ENCODE measurements around the gene PHETA1.

The PHETA1 gene

GRCh38 chr12:111368291-111368787 lies 556 bp downstream of the PHETA1 start:
- no peak for DNase-seq

- DNase-seq: no peak
Observed at GRCh38 chr12:111367661-111368221, 1.2 kb downstream of the PHETA1 start.

DNA sequence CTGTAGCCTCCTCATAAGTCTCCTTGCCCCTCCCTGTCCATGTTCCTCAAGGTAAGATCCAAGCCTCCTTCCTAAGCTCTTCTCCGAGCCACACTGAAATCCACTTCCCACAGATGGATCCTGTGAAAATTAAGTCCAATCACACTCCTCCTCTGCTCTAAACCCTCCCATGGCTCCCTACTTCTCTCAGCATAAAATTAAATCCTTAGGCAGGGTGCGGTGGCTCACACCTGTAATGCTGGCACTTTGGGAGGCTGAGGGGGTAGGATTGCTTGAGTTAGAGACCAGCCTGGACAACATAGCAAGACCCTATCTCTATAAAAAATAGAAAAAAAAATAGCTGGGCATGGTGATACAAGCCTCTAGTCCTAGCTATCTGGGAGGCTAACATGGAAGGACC lies 2.3 kb downstream of the PHETA1 start:
- DNase-seq: no peak

DNA sequence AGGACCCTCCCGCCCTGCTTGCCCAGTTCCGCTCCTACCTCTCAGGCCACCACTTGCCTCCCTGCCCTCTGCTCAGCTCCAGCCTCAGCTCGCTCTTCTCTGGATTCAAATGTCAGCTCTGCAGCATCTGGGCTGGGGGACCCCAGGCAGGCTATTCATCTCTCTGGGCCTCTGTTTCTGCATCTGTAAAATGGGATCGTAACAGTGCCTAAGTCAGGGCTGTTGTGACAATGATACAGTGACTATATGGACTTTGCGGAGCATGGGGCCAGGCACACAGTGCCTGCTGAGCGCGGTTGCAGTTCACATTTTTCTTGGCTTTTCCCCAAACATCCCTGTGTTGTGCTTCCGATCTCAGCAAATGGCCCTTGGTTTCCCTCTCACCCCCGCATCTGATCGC lies 2.8 kb downstream of the PHETA1 start:
- DNase-seq: no peak

DNA sequence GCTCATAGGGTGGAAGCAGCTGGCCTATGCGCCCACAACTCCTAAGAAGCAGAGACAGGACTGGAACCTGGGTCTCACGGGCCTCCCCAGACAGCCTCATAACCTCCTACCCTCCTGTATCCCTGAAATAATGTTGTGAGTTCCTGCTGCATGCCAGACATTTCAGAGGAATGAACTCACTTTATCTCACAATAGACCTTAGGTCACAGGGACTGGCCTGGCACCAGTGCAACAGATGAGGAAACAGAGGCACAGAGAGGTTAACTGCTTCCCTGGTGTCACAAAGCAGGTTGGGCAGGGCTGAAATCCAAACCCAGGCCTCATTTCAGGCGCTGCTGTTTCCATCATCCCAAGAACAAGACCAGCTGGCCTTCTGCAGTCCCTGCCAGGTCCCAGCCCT lies 5.3 kb downstream of the PHETA1 start:
- DNase-seq: no peak

DNA sequence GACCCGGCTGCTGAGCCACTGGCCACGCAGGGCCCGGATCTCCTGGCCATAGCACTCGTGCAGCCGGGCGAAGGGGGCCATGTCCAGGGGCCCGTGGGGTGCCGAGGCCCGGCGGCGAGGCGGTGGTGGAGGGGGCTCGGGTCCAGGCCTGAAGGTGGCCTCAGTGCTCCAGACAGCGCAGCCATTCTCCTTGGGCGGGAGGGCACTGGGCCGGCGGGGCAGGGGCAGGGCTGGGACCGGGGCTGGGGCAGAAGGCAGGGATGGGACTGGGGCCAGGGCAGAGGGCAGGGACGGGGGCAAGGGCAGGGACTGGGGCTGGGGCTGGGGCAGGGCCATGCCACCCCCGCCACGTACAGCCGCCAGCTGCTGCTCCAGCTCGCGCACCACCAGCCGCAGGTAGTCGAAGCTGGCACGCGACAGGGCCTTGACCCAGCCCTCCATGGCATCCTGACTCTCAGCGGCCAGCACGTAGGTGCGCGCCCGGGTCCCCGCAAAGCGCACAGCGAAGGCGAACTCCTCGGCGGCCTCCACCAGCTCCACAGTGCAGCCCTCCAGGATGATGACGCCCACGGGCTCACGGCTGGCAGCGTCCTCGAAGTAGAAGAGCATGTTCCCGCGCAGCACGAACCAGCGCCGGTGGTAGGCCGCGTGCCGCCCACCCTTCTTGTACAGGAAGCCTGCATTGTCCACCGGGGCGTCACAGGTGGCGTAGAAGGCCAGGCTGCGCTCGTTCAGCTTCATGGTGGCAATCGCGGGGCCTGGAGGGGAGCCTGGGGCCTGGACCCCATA lies 6.0 kb downstream of the PHETA1 start:
- no peak for DNase-seq

DNA sequence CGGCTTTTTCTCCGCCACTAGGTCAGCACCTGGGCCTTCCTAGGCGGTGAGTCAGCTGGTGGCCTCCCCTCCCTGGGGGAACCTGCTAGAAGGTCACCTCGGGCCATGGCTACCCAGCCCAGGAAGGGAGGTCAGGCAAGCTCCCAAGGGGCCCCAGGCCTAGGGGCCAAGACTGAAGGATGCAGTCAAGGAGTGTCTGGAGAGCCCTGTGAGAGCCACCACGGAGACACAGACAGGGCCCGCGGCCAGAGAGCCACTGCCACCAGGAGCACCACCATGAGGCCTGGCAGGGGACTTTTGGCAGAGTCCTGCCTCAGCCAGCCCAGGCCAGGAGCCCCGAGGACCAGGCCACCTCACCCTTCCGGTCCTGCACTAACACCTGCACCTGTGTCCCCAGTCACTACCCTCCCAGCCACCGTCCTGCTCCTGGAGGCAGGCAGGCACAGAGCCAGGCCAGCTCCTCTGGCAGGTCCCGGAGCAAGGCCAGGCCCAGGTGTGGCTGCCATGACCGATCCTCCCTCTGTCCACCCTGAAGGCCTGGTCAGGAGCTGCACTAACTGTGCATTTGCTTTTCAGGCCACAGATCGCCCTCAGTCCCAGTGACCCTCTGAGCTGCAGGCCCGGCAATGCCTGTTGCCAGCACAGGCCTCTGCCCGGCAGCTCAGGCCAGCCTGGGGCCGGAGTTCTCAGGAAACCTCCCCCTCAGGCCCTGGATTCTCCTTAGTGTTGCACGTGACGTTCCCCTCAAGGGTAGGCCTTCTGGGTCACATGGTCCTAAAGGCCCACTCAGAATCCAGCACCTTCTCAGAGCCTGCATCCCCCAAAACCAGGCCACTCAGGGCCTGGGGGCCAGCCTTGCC lies 6.9 kb downstream of the PHETA1 start:
- no peak for DNase-seq

- no peak for DNase-seq
Observed at GRCh38 chr12:111361073-111361716, 7.7 kb downstream of the PHETA1 start.

DNA sequence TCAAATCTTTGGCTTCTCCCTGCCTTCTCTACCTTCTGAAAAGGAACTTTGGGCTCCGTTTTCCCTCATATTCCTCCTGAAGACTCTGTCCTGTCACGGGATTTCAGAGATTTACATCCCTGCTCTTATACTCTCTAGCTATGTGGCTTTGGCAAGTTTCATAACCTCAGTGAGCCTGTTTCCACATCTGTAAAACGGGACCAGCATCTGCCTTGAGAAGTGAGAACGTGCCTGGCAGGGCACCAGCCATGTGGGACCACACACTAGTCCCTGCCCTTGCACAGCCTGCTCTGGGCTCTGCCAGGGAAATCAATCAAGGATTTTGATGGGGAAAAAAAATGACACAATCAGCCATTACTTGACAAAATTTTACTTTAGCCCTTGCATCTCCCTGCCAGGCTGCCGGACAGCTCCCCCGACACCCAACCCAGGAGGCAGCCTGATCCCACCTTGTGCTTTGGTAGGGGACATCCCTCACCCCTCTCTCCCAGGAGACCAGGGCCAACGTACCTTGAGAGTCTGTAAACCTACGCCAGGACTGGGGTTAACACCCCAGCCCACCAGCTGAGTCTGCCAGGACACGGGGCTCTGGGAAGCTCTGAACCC lies 8.5 kb downstream of the PHETA1 start:
- DNase-seq: no peak

- DNase-seq: no peak
Observed at GRCh38 chr12:111359914-111360276, 9.0 kb downstream of the PHETA1 start.

DNA sequence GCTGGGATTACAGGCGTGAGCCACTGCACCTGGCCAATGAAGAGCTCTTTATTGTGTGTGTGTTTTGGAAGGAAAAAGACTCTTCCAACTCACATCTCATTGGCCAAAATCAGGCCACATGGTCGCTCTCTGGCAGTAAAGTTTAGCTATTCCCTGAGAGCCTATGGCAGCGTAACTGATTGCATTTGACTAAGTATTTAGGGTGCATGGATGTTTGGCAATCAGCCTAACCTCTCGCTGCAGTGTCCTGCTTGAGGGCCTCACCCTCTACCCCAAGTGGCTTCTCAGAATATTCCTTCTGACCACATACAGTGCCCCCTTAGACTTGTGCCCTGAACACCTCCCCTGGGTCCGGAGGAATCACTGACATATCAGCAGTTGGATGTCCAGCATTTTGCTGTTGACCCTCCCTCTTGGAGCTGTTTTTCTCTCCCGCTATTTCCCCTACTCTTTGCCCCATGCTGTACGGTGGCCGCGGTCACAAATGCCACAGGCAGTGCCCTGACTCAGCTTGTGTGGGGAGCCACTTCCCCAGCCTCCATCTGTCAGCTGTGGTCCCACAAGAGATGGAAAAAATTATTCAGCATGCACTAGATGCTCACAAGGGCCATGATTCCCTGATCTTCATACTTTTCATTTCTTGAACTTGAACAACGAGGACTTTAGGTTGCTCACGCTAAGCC lies 9.5 kb downstream of the PHETA1 start:
- DNase-seq: no peak

DNA sequence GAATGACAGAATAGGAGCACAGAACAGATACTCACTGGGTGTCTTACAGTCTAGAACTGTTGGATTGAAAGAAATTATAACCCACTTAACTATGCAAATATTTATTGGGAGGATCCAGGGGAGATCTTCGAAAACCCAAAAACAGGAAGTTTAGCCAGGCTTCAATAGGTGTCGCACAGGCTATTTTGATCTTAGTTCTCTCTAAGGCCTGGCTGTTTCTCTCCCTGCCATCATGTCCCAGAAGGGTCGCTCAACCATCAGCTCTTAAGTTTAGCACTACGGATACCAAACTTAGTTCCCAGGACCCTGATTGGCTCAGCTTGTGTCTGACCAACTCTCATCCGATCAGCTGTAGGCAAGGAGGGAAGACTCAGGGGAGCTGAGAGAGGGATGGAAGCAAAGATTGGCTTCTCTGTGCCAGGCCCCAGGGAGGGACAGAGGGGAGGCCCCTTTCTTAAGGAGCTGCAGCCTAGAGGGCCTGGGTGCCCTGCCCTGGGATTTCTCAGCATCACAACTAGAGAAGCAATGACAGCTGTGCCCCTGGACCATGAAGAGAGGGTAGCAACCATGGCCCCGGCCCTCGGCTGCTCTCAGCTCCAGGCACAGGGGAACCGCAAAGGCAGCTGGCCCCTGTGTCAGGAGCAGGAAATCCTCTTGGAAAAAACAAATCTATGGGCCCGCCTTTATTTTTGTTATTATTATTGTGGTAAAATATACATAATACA lies 13.5 kb downstream of the PHETA1 start:
- no peak for DNase-seq

GRCh38 chr12:111354511-111354910 lies 14.4 kb downstream of the PHETA1 start:
- DNase-seq: no peak

- no peak for DNase-seq
Observed at GRCh38 chr12:111353603-111354295, 15.1 kb downstream of the PHETA1 start.

GRCh38 chr12:111353026-111353425 lies 15.9 kb downstream of the PHETA1 start:
- DNase-seq: no peak

- DNase-seq: no peak
Observed at GRCh38 chr12:111352296-111352993, 16.4 kb downstream of the PHETA1 start.

DNA sequence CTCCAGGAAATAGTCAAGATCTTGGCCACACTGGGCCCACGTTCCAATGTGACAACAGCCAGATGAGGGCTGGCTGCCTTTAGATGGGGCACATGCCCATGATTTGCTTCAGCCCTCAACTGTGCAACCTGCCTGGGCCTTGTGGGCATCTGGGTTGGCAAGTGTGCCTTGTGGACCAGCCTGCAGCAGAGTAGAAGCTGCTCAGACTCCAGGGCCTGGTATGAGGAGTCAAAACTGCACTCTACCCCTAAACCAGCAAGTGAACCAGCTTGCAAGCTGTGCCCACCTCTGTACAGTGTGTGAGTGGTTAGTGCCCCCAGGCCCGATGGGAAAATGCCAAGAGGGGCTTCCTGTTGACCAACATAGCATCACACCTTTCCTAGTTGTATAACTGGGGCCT lies 17.9 kb downstream of the PHETA1 start:
- no peak for DNase-seq

- no peak for DNase-seq
Observed at GRCh38 chr12:111349748-111350520, 19.0 kb downstream of the PHETA1 start.

DNA sequence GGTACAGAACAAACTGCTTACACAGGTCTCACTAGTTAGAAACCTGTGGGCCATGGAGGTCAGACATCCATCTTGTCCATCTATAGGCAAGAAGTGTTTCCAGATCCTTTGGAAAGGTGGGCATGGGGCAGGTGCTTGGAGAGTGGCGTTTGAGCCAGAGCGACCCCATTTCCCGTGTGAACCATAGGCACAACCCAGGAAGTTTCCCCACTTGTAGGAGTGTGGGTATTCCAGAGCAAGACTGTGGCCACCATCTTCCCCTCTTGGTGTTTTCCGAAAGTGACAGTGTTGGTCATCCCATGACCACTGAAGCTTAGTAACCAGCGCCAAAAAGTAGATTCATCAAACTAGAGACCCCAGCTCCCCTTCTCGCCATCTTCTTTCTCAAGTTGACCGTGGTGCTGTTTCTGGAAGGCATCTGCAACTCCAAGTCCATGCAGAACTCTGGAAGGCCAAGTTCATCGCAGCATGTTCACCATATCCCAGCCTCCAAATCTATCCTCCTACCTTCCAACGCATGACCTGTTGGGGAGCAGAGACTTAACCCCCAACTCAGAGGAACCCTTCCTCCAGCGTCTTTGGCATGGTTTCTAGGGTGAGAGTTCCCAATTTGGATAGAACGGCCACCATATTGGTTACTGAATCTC lies 19.7 kb downstream of the PHETA1 start:
- no peak for DNase-seq

Measured in CD4-positive, alpha-beta T cell treated with Interleukin-17A for 1 hour (primary cell).